Esophagus squamous epithelium (tissue), 5 donors: ENCODE measurements around the gene RUFY3. TPM values are rescaled to one million over a fixed set of nuclear protein-coding genes. Genes with fewer than 3 reads are reported as not detected.

ENCODE experiments used
- DNase-seq: peaks from one replicate; lab custom pipeline; 2025; lab: John Stamatoyannopoulos, UW
- H3K27ac ChIP-seq, 4 donors: fragments of 200-600 bp; sonication (generic); one replicate each; pipeline ENCODE4 v1.5.1; 2016 to 2019; ENCODE audit warnings: mild to moderate bottlenecking in 1 of 4
- H3K27me3 ChIP-seq, 4 donors: fragments of 200-600 bp; sonication (generic); 1 replicate in 3 of 4; 2 replicates in 1 of 4; pipeline versions ENCODE4 v1.5.1 to v1.6.0; 2017 to 2021; ENCODE audit warnings: antibody characterized with exemption in 1 of 4
- H3K36me3 ChIP-seq, 3 donors: fragments of 200-600 bp; sonication (generic); one replicate each; pipeline ENCODE4 v1.5.1; 2016 to 2019
- H3K4me1 ChIP-seq, 3 donors: fragments of 200-600 bp; sonication (generic); one replicate each; pipeline ENCODE4 v1.5.1; 2017 to 2019
- H3K4me3 ChIP-seq, 4 donors: fragments of 200-600 bp; sonication (generic); 1 replicate in 3 of 4; 2 replicates in 1 of 4; pipeline ENCODE4 v1.5.1; 2016 to 2019; ENCODE audit warnings: mild to moderate bottlenecking in 2 of 4, moderate library complexity in 1 of 4
- H3K9me3 ChIP-seq, 3 donors: fragments of 200-600 bp; sonication (generic); one replicate each; pipeline ENCODE4 v1.5.1; 2016 to 2019
- CTCF ChIP-seq, 6 experiments: fragments of 450-650 bp in 4 of 6; fragments of 200-600 bp in 2 of 6; sonication (generic) in 2 of 6; IDR thresholded peaks; one replicate each; pipeline ENCODE4 v1.5.1; 2016 to 2019; ENCODE audit warnings: antibody characterized with exemption in 6 of 6, mild to moderate bottlenecking in 4 of 6, moderate library complexity in 4 of 6
- POLR2A ChIP-seq, 4 donors: fragments of 450-650 bp; IDR thresholded peaks; one replicate each; pipeline ENCODE4 v1.6.1; 2017; ENCODE audit warnings: antibody characterized with exemption in 4 of 4, mild to moderate bottlenecking in 4 of 4, moderate library complexity in 3 of 4
- WGBS, 2 donors: methylation state at CpG; one replicate each; pipeline ENCODE4 v1.1.5; 2018; 5-methylcytosine and 5-hydroxymethylcytosine counted together
- intact Hi-C: fragments of 100-400 bp; cut with DNase I; formaldehyde crosslinking; loops from one replicate; pipeline ENCODE4 v1.15.0; 2022
- total RNA-seq, 4 donors: library from RNA; depleted of rRNA; stranded (reverse); fragments of >200 nt; gene quantifications; one replicate each; pipeline ENCODE4 v1.1.0, GENCODE V29; 2016
- donor health status: DM: yes; HTN: yes; CAD: no.

The RUFY3 gene
- total RNA-seq, 4 donors from 2014 or later = 30.4 to 63.9 (median 42.4) TPM

DNA sequence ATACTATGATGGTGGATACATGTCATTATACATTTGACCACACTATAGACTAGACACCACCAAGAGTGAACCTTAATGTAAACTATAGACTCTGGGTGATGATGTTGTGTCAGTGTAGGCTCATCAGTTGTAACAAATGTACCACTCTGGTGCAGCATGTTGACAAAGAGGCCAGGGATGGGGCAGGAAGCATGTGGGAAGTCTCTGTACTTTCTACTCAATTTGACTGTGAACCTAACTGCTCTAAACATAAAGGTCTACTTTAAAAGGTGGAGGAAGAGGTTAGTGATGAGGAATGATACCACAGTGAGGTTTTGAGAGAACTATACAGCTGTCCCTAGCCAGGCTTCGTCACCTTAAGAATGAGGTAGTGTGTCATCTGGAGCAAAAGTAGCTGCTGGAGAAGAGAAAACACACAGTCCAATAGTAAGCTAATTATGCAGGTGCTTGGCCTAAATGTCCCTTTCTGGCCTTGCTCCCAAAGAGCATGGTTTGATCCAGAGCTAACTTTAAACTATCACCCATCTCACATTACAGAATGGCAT is 79.6 kb downstream of the RUFY3 start:
- intact Hi-C loops = no loop called here
- no peak for DNase-seq
- H3K27ac ChIP-seq = no peak overlapping the region
- no peaks in the 10 kb centered on the region for H3K4me1 ChIP-seq
- H3K36me3 ChIP-seq = peaks cover 7 to 84% (median 12%) of the 10 kb centered on the region in 3 donors
- H3K27me3 ChIP-seq = no peaks in the 10 kb centered on the region
- WGBS, 2 donors = 73 to 76% methylated on average over 1 of the region's 1 CpG
- no peaks in the 10 kb centered on the region for H3K9me3 ChIP-seq
- H3K4me3 ChIP-seq = no peak overlapping the region
- no peak for TF ChIP-seq CTCF (IDR thresholded peaks at IDR 0.05)
- no peak for TF ChIP-seq POLR2A (IDR thresholded peaks at IDR 0.05)

DNA sequence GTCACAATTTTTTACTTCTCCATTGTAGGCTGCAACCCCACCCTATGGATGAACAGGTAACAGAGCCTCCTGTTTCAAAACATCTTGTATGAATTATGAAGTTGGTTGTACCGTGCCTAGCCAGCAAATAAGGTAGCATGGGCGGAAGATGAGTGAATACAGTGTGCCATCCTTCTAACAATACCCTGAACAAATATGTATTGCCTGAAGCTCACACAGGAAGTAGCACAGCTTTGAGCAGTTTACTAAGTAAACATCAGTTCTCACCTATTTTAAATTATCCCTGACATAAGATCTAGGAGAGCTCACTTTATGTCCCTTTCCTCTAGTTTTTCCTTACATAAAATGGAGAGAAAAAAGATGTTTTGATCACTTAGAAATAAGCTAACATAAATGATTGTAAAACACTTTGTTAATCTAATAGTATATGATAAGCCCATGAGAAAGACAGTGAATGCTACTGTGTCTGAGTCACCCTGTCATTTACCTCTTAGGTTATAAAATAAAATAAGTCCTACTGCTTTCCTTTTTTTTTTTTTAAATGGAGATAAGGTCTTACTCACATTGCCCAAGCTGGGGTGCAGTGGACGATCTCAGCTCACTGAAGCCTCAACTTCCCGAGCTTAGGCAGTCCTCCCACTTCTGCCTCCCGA is 81.3 kb downstream of the RUFY3 start:
- Histone ChIP-seq H3K36me3 (peaks cover 0 to 84% (median 12%) of the 10 kb centered on the region in 3 donors), H3K9me3 (no peaks in the 10 kb centered on the region), H3K4me3 (no peak overlapping the region), H3K4me1 (no peaks in the 10 kb centered on the region), H3K27me3 (no peaks in the 10 kb centered on the region), H3K27ac (no peak overlapping the region)
- intact Hi-C loops = no loop called here
- no peak for TF ChIP-seq CTCF (IDR thresholded peaks at IDR 0.05)
- no peak for TF ChIP-seq POLR2A (IDR thresholded peaks at IDR 0.05)
- no peak for DNase-seq
- 76 to 93% methylated on average over 5 of the region's 5 CpGs for WGBS, 2 donors

- peaks cover 0 to 52% (median 12%) of the 10 kb centered on the region in 3 donors for H3K36me3 ChIP-seq
- intact Hi-C loops = no loop called here
- 76 to 93% methylated on average over 1 of the region's 1 CpG for WGBS, 2 donors
- H3K27ac ChIP-seq = no peak overlapping the region
- H3K27me3 ChIP-seq = no peaks in the 10 kb centered on the region
- no peak overlapping the region for H3K4me3 ChIP-seq
- TF ChIP-seq CTCF (IDR thresholded peaks at IDR 0.05) (no peak), POLR2A (IDR thresholded peaks at IDR 0.05) (no peak)
- H3K9me3 ChIP-seq = no peaks in the 10 kb centered on the region
- DNase-seq = no peak
- no peaks in the 10 kb centered on the region for H3K4me1 ChIP-seq
These were observed 86.4 kb downstream of the RUFY3 start for GRCh38 chr4:70808151-70808550.

DNA sequence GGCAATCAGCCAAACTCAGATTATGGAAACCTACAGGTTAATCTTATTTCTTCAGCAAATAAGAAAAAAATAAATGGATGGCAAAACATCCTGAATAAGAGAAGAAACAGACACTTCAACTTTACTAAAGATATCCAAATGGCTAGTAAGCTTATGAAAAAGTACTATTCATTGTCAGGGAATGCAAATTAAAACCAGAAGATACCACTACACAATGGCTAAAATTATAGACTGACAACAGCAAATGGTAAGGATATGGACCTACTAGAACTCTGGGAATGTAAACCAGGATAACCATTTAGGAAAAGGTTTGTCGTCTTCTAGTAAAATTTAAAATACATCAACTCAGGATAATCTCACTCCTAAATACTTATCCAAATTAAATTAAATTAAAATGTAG is 93.6 kb downstream of the RUFY3 start:
- H3K27me3 ChIP-seq = no peaks in the 10 kb centered on the region
- TF ChIP-seq POLR2A (IDR thresholded peaks at IDR 0.05) (no peak), CTCF (IDR thresholded peaks at IDR 0.05) (no peak)
- no peaks in the 10 kb centered on the region for H3K9me3 ChIP-seq
- intact Hi-C loops = no loop called here
- WGBS, 2 donors = 81 to 96% methylated on average over 1 of the region's 1 CpG
- no peak for DNase-seq
- no peak overlapping the region for H3K4me3 ChIP-seq
- H3K36me3 ChIP-seq = peaks cover 0 to 30% (median 0%) of the 10 kb centered on the region in 3 donors
- no peak overlapping the region for H3K27ac ChIP-seq
- H3K4me1 ChIP-seq = no peaks in the 10 kb centered on the region

GRCh38 chr4:70816894-70817293 is 95.1 kb downstream of the RUFY3 start:
- H3K4me3 ChIP-seq = no peak overlapping the region
- 41 to 46% methylated on average over 2 of the region's 2 CpGs for WGBS, 2 donors

More at GRCh38 chr4:70816894-70817293, 95.1 kb downstream of the RUFY3 start:
- intact Hi-C loops = no loop called here
- H3K27me3 ChIP-seq = no peaks in the 10 kb centered on the region
- no peaks in the 10 kb centered on the region for H3K4me1 ChIP-seq
- H3K27ac ChIP-seq = no peak overlapping the region
- TF ChIP-seq CTCF (IDR thresholded peaks at IDR 0.05) = no peak
- TF ChIP-seq POLR2A (IDR thresholded peaks at IDR 0.05) = no peak
- H3K9me3 ChIP-seq = no peaks in the 10 kb centered on the region
- peaks cover 0 to 45% (median 4%) of the 10 kb centered on the region in 3 donors for H3K36me3 ChIP-seq
- no peak for DNase-seq
